Testis (tissue), 3 donors: ENCODE data around the gene GEMIN5. TPM values are rescaled to one million over a fixed set of nuclear protein-coding genes. Genes with fewer than 3 reads are reported as not detected.

Source experiments
- DNase-seq: peaks from one replicate; pipeline ENCODE4 v3.0.0-alpha.2; 2019
- H3K27ac ChIP-seq, 2 donors: fragments of 200-600 bp; sonication (generic); one replicate each; pipeline ENCODE4 v1.5.1; 2019
- H3K27me3 ChIP-seq: fragments of 200-600 bp; sonication (generic); one replicate; pipeline ENCODE4 v1.5.1; 2019
- H3K36me3 ChIP-seq: fragments of 200-600 bp; sonication (generic); one replicate; pipeline ENCODE4 v1.5.1; 2017; ENCODE audit warnings: low read depth; ENCODE audit errors: missing control alignments
- H3K4me1 ChIP-seq: fragments of 200-600 bp; sonication (generic); one replicate; pipeline ENCODE4 v1.5.1; 2019
- H3K4me3 ChIP-seq, 2 donors: fragments of 200-600 bp; sonication (generic); one replicate each; pipeline ENCODE4 v1.5.1; 2017 to 2019
- H3K9me3 ChIP-seq: fragments of 200-600 bp; sonication (generic); one replicate; pipeline ENCODE4 v1.5.1; 2017
- POLR2A ChIP-seq: fragments of 450-650 bp; IDR thresholded peaks from one replicate; pipeline ENCODE4 v1.6.1; 2017; ENCODE audit warnings: antibody characterized with exemption, mild to moderate bottlenecking, moderate library complexity
- WGBS, 2 donors: methylation state at CpG; one replicate each; pipeline ENCODE4 v1.1.5; 2018; 5-methylcytosine and 5-hydroxymethylcytosine counted together
- intact Hi-C: fragments of 100-400 bp; cut with DNase I; formaldehyde crosslinking; loops from one replicate; pipeline ENCODE4 v1.15.1; 2023; ENCODE audit warnings: low total_unique reads
- polyA plus RNA-seq: library from polyadenylated mRNA; stranded (reverse); fragments of 350-450 nt; fragmentation: Illumina TruSeq; extraction: RNeasy Lipid Tissue Mini Kit (QIAGEN cat#74804); gene quantifications from one replicate; pipeline ENCODE4 v1.2.3, GENCODE V29; 2014; ENCODE audit warnings: low read depth, low replicate concordance; ENCODE audit not compliant: insufficient read depth
- total RNA-seq, 2 donors: library from RNA; depleted of rRNA; stranded (reverse); fragments of >200 nt; gene quantifications; one replicate each; pipeline ENCODE4 v1.2.3, GENCODE V29; 2016
- TF ChIP-seq, protein P1 (sequence below), 3 experiments: fragments of 450-650 bp in 2 of 3; fragments of 200-600 bp in 1 of 3; sonication (generic) in 1 of 3; IDR thresholded peaks; one replicate each; pipeline ENCODE4 v1.5.1; 2016 to 2019; ENCODE audit warnings: antibody characterized with exemption in 3 of 3, mild to moderate bottlenecking in 2 of 3, moderate library complexity in 1 of 3

The GEMIN5 gene
- total and polyA plus RNA-seq, 3 donors from 2014 or later = 15.8 to 24.7 (median 24.1) TPM

DNA sequence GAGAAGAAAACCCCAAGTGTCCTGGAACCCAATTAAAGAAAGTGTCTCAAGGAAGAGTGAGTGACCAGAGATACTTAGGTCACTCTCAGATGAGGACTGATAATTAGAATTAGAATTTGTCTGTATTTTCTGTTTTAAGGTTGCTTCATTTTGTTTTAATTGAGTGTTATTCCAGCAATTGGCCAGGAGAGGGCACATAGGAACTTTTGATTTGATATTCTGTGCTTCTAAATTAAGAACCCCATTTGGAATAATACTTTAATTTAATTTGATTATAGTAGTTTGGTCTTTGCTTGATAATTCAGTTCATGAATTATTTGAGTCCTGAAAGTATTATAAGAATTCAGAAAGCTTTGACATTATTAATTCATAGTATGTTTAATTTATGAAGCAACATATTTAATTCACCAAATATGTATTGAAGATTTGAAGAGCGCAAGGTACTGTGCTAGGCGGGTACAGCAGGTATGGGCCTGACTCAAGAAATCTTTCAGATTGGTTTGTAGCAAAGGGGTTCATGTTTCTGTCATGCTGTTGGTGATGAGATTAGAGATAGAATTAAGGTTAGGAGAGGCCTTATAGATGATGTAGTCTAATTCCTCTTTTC, 7.8 kb upstream of the GEMIN5 start:
- 94 to 95% methylated on average over 2 of the region's 2 CpGs for WGBS, 2 donors
- no peaks in the 10 kb centered on the region for H3K27me3 ChIP-seq
- no peak for DNase-seq
- TF ChIP-seq, protein P1, sequence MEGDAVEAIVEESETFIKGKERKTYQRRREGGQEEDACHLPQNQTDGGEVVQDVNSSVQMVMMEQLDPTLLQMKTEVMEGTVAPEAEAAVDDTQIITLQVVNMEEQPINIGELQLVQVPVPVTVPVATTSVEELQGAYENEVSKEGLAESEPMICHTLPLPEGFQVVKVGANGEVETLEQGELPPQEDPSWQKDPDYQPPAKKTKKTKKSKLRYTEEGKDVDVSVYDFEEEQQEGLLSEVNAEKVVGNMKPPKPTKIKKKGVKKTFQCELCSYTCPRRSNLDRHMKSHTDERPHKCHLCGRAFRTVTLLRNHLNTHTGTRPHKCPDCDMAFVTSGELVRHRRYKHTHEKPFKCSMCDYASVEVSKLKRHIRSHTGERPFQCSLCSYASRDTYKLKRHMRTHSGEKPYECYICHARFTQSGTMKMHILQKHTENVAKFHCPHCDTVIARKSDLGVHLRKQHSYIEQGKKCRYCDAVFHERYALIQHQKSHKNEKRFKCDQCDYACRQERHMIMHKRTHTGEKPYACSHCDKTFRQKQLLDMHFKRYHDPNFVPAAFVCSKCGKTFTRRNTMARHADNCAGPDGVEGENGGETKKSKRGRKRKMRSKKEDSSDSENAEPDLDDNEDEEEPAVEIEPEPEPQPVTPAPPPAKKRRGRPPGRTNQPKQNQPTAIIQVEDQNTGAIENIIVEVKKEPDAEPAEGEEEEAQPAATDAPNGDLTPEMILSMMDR (IDR thresholded peaks at IDR 0.05) = peak in 2 of 3 experiments; percentile 62 to 76
- TF ChIP-seq POLR2A = no peak
- intact Hi-C loops = no loop called here
- H3K9me3 ChIP-seq = no peaks in the 10 kb centered on the region
- no peaks in the 10 kb centered on the region for H3K36me3 ChIP-seq
- no peak overlapping the region for H3K4me3 ChIP-seq
- peaks cover 12% of the 10 kb centered on the region for H3K4me1 ChIP-seq
- no peak overlapping the region for H3K27ac ChIP-seq

DNA sequence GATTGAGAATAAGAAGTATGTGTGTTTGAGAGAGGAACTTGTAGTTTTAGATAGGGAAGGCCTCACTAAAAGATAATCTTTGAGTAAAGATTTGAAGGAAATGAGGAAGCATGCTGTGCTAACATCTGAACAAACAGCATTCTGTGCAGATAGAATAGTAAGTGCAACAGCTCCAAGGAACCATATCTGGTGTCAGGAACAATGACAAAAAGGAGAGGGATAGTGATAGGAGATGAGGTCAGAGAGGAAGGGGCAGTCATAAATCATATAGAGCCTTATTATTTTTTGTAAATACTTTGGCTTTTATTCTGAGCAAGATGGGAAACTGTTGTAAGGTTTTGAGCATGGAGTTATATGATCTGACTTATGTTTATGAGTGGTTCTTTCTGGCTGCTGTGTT, 6.7 kb upstream of the GEMIN5 start:
- Histone ChIP-seq H3K4me3 (no peak overlapping the region), H3K27me3 (no peaks in the 10 kb centered on the region), H3K9me3 (no peaks in the 10 kb centered on the region), H3K36me3 (no peaks in the 10 kb centered on the region), H3K27ac (no peak overlapping the region), H3K4me1 (peaks cover 12% of the 10 kb centered on the region)
- TF ChIP-seq, protein P1 (IDR thresholded peaks at IDR 0.05) = no peak
- TF ChIP-seq POLR2A = no peak
- no peak for DNase-seq
- intact Hi-C loops = no loop called here

DNA sequence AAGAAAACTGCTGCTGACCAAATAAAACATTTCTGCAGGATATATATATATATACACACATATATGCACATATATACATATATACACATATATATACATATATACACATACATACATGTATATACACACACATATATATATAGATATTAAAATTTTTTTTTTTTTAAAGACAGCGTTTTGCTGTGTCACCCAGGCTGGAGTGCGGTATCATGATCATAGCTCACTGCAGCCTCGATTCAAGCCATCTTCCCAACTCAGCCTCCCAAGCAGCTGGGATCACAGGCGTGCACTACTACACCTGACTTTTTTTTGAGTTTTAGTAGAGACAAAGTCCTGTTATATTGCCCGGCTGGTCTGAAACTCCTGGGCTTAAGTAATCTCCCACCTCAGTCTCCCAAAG, 5.5 kb upstream of the GEMIN5 start:
- intact Hi-C loops = no loop called here
- no peak overlapping the region for H3K4me3 ChIP-seq
- WGBS, 2 donors = 83 to 84% methylated on average over 5 of the region's 5 CpGs
- H3K27me3 ChIP-seq = no peaks in the 10 kb centered on the region
- no peaks in the 10 kb centered on the region for H3K36me3 ChIP-seq
- no peak for DNase-seq
- peaks cover 12% of the 10 kb centered on the region for H3K4me1 ChIP-seq
- TF ChIP-seq, protein P1 (IDR thresholded peaks at IDR 0.05) = no peak
- no peak for TF ChIP-seq POLR2A
- H3K27ac ChIP-seq = no peak overlapping the region
- H3K9me3 ChIP-seq = no peaks in the 10 kb centered on the region

DNA sequence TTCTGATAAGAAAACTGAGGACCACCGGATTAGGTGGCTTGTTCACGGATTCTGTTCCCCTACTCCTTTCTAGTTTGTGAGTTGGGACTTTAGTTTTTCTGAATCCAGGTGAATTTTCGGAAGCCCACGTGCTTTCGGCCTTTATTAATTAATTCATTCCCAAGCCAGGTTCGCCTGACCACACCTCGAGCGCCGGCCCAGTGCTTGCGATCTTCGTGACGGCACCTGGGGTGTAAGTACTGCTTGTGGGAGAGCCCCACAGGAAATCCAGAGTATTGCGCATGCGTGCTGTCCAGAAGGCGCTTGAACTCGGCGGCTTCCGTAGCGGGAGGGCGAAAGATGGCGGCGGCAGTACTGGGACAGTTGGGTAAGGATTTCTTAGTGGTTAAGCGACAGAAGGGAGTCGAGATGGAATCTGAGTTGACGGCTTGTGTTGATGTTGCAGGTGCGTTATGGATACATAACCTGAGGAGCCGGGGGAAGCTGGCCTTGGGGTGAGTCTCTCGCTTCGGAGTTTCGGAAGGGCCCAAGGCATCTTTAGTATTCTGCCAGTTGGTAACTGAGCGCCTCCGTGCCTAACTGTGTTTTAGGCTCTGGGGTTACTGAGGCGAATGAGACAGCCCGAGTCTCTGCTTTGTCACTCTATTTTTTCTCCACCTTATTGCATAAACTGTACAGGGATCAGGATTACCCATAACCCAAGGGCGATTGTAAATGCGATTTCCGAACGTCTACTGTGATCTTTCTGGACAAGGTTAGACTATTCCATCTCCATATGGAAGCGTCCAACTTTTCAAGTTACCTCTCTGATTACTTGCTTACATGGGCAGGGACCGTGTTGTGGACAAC, 3.0 kb upstream of the GEMIN5 start, which contains the start of gene MRPL22:
TSS of gene MRPL22 (plus strand) at position 302 of the 849 bp plus-strand sequence. CDS start at position 340, 38 bp downstream.
- no peaks in the 10 kb centered on the region for H3K36me3 ChIP-seq
- H3K9me3 ChIP-seq = no peaks in the 10 kb centered on the region
- peak within 1 kb of the TSS; percentile 71 to 79 for H3K27ac ChIP-seq
- intact Hi-C loops = no loop called here
- DNase-seq = peak; percentile 92
- peaks cover 19% of the 10 kb centered on the region for H3K4me1 ChIP-seq
- no peaks in the 10 kb centered on the region for H3K27me3 ChIP-seq
- no peak for TF ChIP-seq POLR2A
- TF ChIP-seq, protein P1 (IDR thresholded peaks at IDR 0.05) = peak in 2 of 3 experiments; percentile 52 to 57
- H3K4me3 ChIP-seq = peak within 1 kb of the TSS; percentile 68 to 79
- 1 to 3% methylated on average over 21 to 40 of the region's 40 CpGs for WGBS, 2 donors
